Motor neuron (in vitro differentiated cells): ENCODE measurements around the gene DOCK1. TPM values are rescaled to one million over a fixed set of nuclear protein-coding genes. Genes with fewer than 3 reads are reported as not detected.
"Not testable (repeated sequence)": the region's sequence is repeated elsewhere in the genome, so short reads cannot be mapped to it uniquely, and the experiment has no call there.

ENCODE experiments used
- ATAC-seq, 8 experiments: fragments of 200-7000 bp; cut with Tn5 transposase; replicated peaks in 6 of 8; 2 replicates each; pipeline ENCODE4 v1.8.0; 2021; ENCODE audit warnings: mild to moderate bottlenecking in 8 of 8, moderate library complexity in 8 of 8
- H3K27ac ChIP-seq, 2 donors: fragments of 250-450 bp; sonication (Bioruptor Pico); 2 replicates each; pipeline ENCODE4 v1.9.0; 2021; ENCODE audit warnings: antibody characterized with exemption in 2 of 2, mild to moderate bottlenecking in 2 of 2, moderate library complexity in 1 of 2
- H3K4me1 ChIP-seq, 2 donors: fragments of 250-450 bp; sonication (Bioruptor Pico); replicated peaks in 1 of 2; 2 replicates each; pipeline ENCODE4 v1.6.1; 2021; ENCODE audit warnings: antibody characterized with exemption in 2 of 2, mild to moderate bottlenecking in 2 of 2, moderate library complexity in 1 of 2
- H3K4me3 ChIP-seq, 5 donors: fragments of 250-450 bp; sonication (Bioruptor Pico); 2 replicates each; pipeline ENCODE4 v1.9.0; 2021; ENCODE audit warnings: antibody characterized with exemption in 5 of 5, mild to moderate bottlenecking in 5 of 5, moderate library complexity in 4 of 5
- WGBS, 10 experiments: fragments of 450-650 bp; shearing (Covaris generic); methylation state at CpG; one replicate each; pipeline ENCODE4 v1.0.0; 2022; 5-methylcytosine and 5-hydroxymethylcytosine counted together
- in situ Hi-C, 9 experiments: fragments of 400-800 bp; cut with MboI; loops; one replicate each; pipeline ENCODE4 v1.15.0; 2021; ENCODE audit warnings: low sequenced_read_pairs in 9 of 9, low pct_unique_long_range_greater_than_20kb in 2 of 9; ENCODE audit not compliant: unreplicated experiment in 9 of 9
- total RNA-seq, 8 experiments: library from RNA; unstranded; fragments of 300-600 nt; gene quantifications; 2 replicates each; pipeline versions ENCODE4 v1.2.3 to v1.2.4, GENCODE V29; 2022

DOCK1 gene
- total RNA-seq, 8 experiments from 2014 or later: 8.8 to 85.4 (median 23.0) TPM

DNA sequence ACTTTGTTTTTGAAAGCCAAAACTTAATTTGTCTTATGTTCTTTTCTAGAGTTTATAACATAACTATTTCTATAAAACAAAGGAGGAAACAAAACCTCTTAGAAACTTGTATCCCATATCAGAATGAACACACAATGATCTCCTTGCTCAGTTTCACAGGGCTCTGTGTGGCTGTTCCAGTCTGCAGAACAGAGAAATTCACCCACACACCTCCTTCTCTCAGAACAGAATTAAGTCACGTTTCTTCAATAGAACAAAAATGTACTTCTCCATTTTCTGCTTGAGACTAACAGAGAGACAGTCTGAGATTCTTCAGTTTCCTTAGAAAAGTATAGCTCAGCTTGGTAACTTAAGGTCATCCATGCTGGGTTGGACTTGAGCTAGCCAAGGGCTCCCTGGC lies 15.8 kb upstream of the DOCK1 start:
- Histone ChIP-seq H3K4me1 (no peaks in the 10 kb centered on the region), H3K27ac (no peak overlapping the region), H3K4me3 (no peak overlapping the region)
- 33 to 100% (median 55%) methylated on average over 1 of the region's 1 CpG; no CpG with 5 or more reads in 6 of the 10 experiments for WGBS, 10 experiments
- no peak for ATAC-seq
- in situ Hi-C loops: no loop called here

DNA sequence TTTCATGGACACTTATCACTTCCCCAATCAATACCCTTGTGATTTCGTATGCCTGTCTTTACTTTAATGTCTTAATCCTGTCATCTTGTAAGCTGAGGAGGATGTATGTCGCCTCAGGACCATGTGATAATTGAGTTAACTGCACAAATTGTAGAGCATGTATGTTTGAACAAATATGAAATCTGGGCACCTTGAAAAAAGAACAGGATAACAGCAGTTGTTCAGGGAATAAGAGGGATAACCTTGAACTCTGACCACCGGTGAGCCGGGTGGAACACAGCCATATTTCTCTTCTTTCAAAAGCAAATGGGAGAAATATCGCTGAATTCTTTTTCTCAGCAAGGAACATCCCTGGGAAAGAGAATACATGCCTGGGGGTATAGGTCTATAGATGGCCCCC lies 14.4 kb upstream of the DOCK1 start:
- H3K4me3 ChIP-seq, H3K27ac ChIP-seq, in situ Hi-C loops, H3K4me1 ChIP-seq, ATAC-seq: not testable (repeated sequence)
- 71 to 96% (median 87%) methylated on average over 2 to 5 of the region's 5 CpGs; no CpG with 5 or more reads in 3 of the 10 experiments for WGBS, 10 experiments

DNA sequence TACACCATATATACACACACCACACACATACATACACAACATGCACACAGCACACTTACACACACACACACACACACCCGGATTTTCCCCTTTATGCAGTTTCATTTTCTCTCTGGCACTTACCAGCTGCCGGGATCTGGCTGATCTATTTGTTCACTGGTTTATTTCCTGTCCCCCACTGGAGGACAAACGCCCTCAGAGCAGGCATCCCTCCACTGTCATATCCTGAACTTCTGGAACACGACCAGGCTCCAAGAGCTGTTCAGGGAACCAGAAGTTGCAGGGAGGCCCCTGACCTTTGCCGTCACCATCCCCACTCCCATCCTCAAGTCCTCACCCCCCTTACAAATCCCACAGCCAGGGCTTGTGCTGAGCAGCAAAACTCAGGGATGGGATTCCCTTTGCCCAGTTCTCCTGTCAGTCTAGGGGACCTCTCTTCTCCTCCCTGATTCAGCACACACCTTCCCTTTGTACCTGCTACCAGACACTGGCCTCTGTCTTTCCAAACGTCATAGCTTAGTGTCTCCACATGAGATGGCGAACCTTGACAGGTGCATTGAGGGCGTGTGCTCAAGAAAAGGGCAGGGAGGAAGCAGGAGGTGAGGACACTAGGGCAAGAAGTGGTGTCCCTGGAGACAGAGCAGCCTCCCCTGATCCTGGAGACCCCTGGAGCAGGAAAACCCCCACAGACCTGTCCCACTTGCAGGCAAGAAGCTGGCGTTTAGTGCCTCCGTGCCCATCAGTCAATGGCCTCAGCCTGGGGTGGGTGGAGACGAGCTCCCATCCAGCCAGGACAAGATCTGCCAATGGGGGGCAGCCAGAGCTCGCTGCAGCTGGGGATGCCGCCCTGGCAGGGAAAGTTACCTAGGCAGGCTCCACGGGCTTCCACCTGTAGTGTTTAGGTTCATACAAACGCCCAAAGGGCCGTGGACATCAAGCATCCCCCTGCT lies 12.7 kb upstream of the DOCK1 start:
- WGBS, 10 experiments: 0 to 92% (median 67%) methylated on average over 1 to 7 of the region's 16 CpGs; no CpG with 5 or more reads in 2 of the 10 experiments
- H3K4me3 ChIP-seq: no peak overlapping the region
- no peak overlapping the region for H3K27ac ChIP-seq
- no peaks in the 10 kb centered on the region for H3K4me1 ChIP-seq
- ATAC-seq: no peak
- in situ Hi-C loops: no loop called here

DNA sequence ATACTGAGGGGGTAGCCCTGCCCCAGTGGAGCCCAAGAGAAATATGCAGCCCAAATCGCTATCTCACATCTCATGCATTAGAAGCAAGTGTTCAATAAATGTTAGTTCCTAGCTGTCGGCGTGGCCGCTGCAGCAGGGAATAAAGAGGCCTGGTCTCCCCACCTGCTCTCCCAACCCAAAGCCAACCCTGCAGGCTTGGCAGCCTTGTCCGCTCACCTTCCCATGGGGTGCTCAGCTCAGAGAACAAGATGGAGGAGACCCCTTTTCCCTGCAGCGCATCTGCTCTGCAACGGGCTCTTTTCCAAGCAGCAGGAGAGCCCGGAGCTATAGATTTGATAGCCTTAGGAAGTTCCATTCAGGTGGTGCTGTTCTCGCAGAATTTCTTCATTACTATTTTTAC lies 12.0 kb upstream of the DOCK1 start:
- Histone ChIP-seq H3K4me1 (no peaks in the 10 kb centered on the region), H3K27ac (no peak overlapping the region), H3K4me3 (no peak overlapping the region)
- in situ Hi-C loops: no loop called here
- ATAC-seq: no peak
- WGBS, 10 experiments: 65 to 100% (median 86%) methylated on average over 2 to 7 of the region's 9 CpGs; no CpG with 5 or more reads in 1 of the 10 experiments

DNA sequence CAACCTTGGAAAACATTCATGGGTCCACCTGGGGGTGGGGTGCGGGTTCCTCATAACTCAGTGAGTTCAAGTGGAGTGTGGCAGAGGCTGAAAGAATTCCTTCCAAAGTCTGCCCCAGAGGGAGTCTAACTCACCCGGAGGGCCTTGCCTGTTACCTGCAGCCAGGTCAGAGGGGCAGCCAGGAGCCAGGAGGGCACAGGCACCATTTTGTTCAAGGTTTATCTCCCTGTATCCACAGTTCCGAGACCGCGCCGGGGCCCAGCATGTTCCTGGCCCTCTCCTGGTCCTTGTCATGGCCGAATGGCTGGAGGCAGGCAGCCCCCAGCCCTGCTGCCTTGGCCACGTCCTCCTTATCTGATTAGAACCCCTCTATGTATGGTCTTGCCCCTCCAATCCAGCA lies 11.4 kb upstream of the DOCK1 start:
- in situ Hi-C loops: no loop called here
- Histone ChIP-seq H3K4me3 (no peak overlapping the region), H3K27ac (no peak overlapping the region), H3K4me1 (no peaks in the 10 kb centered on the region)
- WGBS, 10 experiments: 60 to 100% (median 89%) methylated on average over 1 to 4 of the region's 8 CpGs; no CpG with 5 or more reads in 4 of the 10 experiments
- ATAC-seq: no peak

DNA sequence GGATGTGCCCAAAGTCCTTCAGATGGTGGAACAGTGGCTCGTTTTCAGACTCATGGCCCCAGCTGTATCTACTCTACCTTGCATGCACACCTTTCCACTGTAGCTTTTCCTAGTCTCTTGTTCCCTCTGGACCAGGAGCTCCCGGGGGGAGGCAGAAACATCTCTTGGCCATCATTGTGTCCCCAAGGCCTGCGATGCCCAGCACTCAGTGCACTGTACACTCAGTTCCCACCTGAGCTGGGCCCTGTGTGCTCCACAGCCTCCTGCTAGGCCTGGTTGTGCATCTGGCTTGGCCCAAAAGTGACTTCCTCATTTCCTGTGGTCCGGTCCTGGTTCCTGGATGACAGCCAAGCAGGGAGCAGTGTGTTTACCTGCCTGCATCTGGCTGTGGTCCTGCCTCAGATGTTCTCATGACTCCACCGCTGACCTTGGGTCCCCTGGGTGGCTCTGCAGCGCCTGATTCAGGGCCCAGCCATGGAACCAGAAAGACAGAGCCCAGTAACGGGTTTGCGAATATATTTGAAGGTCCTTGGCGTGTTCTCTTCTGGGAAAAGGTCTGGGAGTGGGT lies 9.9 kb upstream of the DOCK1 start:
- 29 to 100% (median 81%) methylated on average over 1 to 6 of the region's 9 CpGs; no CpG with 5 or more reads in 2 of the 10 experiments for WGBS, 10 experiments
- H3K4me1 ChIP-seq: no peaks in the 10 kb centered on the region
- in situ Hi-C loops: no loop called here
- no peak for ATAC-seq
- H3K27ac ChIP-seq: no peak overlapping the region
- H3K4me3 ChIP-seq: no peak overlapping the region

DNA sequence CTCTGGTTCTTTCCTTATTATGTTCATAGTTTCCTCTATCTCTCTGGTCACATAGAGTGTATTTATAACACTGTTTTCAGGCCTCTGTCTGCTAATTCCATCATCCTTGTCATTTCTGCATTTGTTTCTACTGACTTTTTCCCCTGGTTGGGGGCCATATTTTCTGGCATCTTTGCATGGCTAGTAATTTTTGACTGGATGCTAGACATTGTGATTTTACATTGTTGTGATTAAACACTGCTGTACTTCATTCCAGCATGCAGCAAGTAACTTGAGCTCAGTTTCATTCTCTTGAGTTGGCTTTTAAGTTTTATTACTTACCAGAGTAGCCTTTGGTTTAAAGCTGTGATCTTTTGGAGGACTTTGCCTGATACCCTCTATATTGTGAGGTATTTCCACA lies 6.8 kb upstream of the DOCK1 start:
- Histone ChIP-seq H3K4me3 (no peak overlapping the region), H3K4me1 (no peaks in the 10 kb centered on the region), H3K27ac (no peak overlapping the region)
- in situ Hi-C loops: no loop called here
- no peak for ATAC-seq

DNA sequence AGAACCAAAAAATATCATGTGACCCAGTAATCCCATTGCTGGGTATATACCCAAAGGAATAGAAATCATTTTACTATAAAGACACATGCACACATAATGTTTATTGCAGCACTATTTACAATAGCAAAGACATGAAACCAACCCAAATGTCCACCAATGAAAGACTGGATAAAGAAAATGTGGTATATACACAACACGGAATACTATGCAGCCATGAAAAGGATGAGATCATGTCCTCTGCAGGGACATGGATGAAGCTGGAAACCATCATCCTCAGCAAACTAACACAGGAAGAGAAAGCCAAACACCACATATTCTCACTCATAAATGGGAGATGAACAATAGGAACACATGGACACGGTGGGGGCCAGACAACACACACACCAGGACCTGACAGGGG lies 5.7 kb upstream of the DOCK1 start:
- H3K27ac ChIP-seq, H3K4me1 ChIP-seq, ATAC-seq, in situ Hi-C loops, H3K4me3 ChIP-seq: not testable (repeated sequence)
- whole genome bisulfite sequencing, 10 experiments: 47 to 100% (median 83%) methylated on average over 1 to 2 of the region's 2 CpGs; no CpG with 5 or more reads in 1 of the 10 experiments

DNA sequence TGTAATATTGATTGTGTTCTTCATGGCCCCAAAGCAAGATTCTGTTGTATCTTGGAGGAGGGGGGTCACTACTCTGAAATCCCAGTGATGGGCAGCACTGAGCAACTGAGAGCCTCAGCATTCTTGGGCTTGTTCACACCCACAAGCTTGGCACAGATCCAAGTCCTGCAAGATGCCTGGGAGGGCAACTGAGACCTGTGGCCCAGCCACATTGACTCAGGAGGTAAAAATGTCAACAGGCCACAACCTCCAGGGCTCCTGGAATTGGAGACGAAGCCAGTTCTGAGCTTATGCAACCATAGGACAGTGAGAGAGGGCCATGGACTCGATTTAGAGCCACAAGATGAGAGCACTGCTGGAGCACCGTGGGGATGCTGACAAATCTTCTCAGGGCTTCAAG lies 3.1 kb upstream of the DOCK1 start:
- H3K27ac ChIP-seq: no peak overlapping the region
- H3K4me1 ChIP-seq: peaks cover 0 to 5% of the 10 kb centered on the region in 2 donors
- peak in 1 of 8 experiments; percentile 2 for ATAC-seq
- WGBS, 10 experiments: 80 to 83% (median 80%) methylated on average over 1 to 3 of the region's 3 CpGs; no CpG with 5 or more reads in 7 of the 10 experiments
- no peak overlapping the region for H3K4me3 ChIP-seq
- in situ Hi-C loops: no loop called here

DNA sequence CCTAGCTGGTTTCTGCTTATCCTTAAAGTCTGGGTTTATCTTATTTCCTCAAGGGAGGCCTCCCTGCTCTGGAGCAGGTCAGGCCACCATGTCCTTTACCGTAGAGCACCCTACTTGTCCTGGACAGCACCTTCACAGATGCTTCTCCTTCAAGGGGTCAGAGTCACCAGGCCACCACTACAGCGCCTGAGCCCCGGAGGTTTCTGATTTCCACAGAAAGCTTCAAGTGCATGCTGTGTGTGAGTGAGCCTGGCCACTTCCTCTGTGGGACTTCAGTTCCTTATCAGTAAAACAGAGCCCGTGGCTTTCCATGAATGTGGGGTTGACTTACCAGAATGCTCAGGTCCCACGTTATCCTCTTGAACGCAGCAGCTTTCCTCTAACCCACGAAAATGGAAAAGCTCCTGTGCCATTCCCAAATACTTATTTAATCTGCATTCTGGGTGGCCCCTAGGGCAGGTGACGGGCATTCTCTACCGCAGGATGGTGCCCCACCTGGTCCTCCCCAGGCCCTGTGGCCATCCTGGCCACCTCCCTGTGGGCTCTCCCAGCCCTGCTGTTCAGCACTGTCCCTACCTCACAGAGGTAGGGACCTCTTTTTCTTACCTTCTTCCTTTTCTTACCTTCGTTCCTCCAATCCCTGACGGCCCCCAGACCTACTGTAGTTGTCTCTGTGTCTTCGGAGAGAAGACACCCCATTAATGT lies 1.4 kb upstream of the DOCK1 start:
- in situ Hi-C loops: no loop called here
- Histone ChIP-seq H3K4me3 (no peak overlapping the region), H3K4me1 (peaks cover 0 to 13% of the 10 kb centered on the region in 2 donors), H3K27ac (no peak overlapping the region)
- 40 to 93% (median 70%) methylated on average over 1 to 5 of the region's 12 CpGs; no CpG with 5 or more reads in 1 of the 10 experiments for WGBS, 10 experiments
- no peak for ATAC-seq

DNA sequence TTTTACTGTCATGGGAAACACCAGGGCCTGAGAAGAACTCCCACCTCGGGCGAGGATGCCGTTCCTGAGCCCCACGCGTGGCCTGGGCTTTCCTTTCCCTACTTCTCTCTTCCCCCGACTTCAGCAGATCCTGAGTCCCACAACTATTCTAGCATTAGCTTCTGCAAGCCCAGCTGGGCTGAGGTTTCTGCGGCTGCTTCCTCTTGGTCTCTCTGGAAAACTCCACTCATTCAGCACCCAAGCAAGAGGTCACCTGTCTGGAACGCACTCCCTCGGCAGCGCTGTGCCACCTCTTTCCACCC lies 761 bp upstream of the DOCK1 start:
- in situ Hi-C loops: no loop called here
- Histone ChIP-seq H3K4me1 (peaks cover 0 to 14% of the 10 kb centered on the region in 2 donors), H3K27ac (no peak overlapping the region), H3K4me3 (peak overlapping the region in 3 of 5 donors; percentile 53 to 71 (median 59))
- ATAC-seq: no peak
- 0 to 82% (median 58%) methylated on average over 1 to 6 of the region's 10 CpGs; no CpG with 5 or more reads in 3 of the 10 experiments for WGBS, 10 experiments

DNA sequence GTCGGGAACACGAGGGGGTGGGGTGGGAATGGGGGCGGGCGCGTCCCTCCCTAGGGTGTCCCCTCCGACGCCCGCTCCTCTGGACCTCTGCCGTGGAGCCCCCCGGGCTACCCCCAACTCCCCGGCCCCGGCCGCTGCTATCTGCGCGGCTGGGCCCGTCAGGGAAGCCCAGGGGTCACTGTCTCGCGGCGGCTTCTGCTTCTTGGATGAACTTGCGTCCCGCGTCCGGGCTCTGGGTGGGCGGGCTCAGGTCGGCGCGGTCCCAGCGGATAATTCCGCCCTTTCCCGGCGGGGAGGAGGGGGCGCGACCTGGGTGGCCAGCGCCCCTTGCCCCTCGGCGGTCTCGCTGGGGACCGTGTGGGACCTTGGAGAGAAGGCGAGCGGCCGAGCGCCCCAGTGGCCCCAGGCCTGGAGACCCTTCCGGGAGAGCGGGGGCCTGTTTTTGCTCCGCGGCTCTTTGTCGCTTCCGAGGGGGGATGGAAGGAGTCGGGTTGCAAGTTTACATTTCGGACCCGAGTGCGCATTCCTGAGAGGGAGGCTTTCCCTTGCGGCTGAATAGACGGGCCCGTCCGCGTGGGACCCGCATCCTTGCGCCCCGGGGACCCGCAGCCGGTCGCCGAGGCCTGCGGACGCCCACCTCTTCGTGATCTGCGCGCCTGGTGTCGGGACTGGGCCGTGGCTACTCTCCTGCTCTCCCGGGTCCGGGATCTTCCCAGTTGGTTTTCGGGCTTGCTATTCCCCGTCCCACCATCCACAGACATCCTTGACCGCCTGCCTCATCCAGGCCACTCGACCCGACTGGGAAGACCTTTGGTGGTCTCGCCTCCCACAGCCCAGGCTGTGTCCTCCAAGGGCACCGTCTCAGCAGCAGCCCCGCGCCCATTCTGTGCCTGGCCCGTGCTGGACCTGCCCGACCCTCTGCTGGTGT lies 812 bp downstream of the DOCK1 start:
- WGBS, 10 experiments: 0 to 73% (median 20%) methylated on average over 2 to 11 of the region's 84 CpGs; no CpG with 5 or more reads in 5 of the 10 experiments
- H3K4me1 ChIP-seq: peaks cover 0 to 14% of the 10 kb centered on the region in 2 donors
- in situ Hi-C loops: no loop called here
- peak overlapping the region in 1 of 2 donors; percentile 41 for H3K27ac ChIP-seq
- peak overlapping the region; percentile 50 to 71 (median 55) for H3K4me3 ChIP-seq
- ATAC-seq: peak; percentile 43 to 68 (median 59)
